ENCODE results near the gene MGAT5B. TPM values are rescaled to one million over a fixed set of nuclear protein-coding genes. Genes with fewer than 3 reads are reported as not detected.

Gene MGAT5B
- total RNA-seq, 6 experiments from 2014 or later, result 1.5 to 2.3 (median 1.8) TPM

DNA sequence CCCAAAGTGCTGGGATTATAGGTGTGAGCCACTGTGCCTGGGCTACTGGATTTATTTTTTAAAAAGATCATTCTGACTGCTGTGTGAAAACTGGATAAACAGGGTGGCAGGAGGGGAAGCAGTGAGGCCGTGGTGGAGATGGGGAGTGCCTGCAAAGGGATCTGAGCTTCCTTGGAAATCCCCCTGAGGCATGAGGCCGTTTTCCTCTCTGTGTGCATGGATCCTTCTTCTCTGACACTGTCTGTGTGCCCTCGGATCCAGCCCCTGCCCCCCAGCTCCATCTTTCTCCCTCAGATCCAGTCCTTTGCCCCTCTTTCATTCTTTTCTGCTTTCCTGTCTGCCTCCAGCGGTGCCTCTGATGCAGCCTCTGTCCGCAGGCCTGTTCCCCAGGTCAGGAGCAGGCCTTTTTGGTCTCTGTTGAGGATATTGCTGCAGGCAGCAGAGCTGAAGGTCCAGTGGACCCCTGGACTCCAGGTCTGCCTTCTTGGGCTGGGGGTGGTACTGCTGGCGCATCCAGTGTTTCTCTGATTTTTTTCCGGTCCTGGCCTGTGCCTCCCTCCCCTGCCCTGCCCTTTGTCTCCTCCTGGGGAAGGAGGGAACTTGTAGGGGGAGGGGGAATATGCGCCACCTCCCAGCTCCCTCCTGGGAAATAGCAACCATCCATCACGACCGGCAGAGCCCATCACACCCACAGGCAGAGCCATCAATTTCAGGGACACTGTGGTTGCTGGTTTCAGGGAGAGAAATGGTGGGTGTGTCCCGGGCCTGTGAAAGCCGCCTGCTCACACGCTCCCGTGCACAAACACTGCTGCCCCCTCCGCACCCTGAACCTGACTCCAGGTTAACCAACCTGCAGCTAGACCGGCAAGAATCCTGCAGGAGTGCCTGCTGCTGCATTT, 17.0 kb downstream of the MGAT5B start:
- no peak for DNase-seq
- H3K4me1 Mint-ChIP-seq (ENCODE audit: low read depth), result no peaks in the 10 kb centered on the region
- no peaks in the 10 kb centered on the region for H3K36me3 Mint-ChIP-seq (ENCODE audit: low read depth)
- no peak overlapping the region for H3K27ac Mint-ChIP-seq
- peaks cover 12% of the 10 kb centered on the region for H3K27me3 Mint-ChIP-seq (ENCODE audit: insufficient read depth)
- H3K9me3 Mint-ChIP-seq, result no peaks in the 10 kb centered on the region
- H3K4me3 Mint-ChIP-seq, result no peak overlapping the region
- TF ChIP-seq, protein P1, sequence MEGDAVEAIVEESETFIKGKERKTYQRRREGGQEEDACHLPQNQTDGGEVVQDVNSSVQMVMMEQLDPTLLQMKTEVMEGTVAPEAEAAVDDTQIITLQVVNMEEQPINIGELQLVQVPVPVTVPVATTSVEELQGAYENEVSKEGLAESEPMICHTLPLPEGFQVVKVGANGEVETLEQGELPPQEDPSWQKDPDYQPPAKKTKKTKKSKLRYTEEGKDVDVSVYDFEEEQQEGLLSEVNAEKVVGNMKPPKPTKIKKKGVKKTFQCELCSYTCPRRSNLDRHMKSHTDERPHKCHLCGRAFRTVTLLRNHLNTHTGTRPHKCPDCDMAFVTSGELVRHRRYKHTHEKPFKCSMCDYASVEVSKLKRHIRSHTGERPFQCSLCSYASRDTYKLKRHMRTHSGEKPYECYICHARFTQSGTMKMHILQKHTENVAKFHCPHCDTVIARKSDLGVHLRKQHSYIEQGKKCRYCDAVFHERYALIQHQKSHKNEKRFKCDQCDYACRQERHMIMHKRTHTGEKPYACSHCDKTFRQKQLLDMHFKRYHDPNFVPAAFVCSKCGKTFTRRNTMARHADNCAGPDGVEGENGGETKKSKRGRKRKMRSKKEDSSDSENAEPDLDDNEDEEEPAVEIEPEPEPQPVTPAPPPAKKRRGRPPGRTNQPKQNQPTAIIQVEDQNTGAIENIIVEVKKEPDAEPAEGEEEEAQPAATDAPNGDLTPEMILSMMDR (IDR thresholded peaks at IDR 0.05), result no peak

DNA sequence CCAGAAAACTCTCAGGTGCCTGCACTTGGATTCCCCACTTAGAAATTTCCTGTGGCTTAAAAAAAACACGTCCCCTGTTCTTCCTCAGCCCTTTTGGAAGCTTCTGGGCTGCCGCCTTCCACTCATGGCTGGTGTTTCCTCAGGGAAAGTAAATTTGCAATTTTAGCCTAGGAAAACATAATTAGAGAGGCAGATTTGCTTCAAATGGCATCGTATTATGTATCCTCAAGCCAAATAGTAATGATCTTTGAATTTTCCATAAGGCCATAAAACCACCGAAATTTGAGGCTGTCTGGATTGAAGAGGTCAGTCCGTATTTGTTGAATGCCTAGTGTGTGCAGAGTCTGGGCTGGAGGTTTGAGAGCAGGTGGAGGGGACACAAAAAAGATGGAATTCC, 17.7 kb downstream of the MGAT5B start:
- Mint-ChIP-seq H3K27ac (no peak overlapping the region), H3K27me3 (ENCODE audit: insufficient read depth) (peaks cover 10% of the 10 kb centered on the region), H3K36me3 (ENCODE audit: low read depth) (no peaks in the 10 kb centered on the region), H3K4me1 (ENCODE audit: low read depth) (no peaks in the 10 kb centered on the region), H3K9me3 (no peaks in the 10 kb centered on the region), H3K4me3 (no peak overlapping the region)
- no peak for DNase-seq
- TF ChIP-seq, protein P1 (IDR thresholded peaks at IDR 0.05), result no peak

DNA sequence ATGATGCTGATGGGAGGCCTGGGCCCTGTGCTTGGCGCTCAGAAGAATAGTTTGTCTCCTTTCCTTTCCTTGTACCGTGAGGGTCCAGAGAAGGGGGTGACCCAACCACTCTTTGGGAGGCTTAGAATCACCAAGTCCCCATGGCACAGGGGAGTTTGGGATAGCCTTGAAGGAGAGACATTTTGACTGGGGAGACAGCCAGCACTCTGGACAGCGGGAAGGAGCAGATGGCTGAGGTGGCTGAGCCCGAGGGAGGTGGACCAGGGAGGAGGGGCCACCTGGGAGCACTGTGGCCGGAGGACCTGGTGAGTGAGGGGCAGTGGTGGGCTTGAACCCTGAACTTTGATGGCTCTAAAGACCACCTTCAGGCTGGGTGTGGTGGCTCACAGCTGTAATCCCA, 18.2 kb downstream of the MGAT5B start:
- H3K4me1 Mint-ChIP-seq (ENCODE audit: low read depth), result no peaks in the 10 kb centered on the region
- H3K9me3 Mint-ChIP-seq, result no peaks in the 10 kb centered on the region
- DNase-seq, result no peak
- TF ChIP-seq, protein P1 (IDR thresholded peaks at IDR 0.05), result no peak
- H3K27me3 Mint-ChIP-seq (ENCODE audit: insufficient read depth), result peaks cover 6% of the 10 kb centered on the region
- no peak overlapping the region for H3K4me3 Mint-ChIP-seq
- no peaks in the 10 kb centered on the region for H3K36me3 Mint-ChIP-seq (ENCODE audit: low read depth)
- H3K27ac Mint-ChIP-seq, result no peak overlapping the region

DNA sequence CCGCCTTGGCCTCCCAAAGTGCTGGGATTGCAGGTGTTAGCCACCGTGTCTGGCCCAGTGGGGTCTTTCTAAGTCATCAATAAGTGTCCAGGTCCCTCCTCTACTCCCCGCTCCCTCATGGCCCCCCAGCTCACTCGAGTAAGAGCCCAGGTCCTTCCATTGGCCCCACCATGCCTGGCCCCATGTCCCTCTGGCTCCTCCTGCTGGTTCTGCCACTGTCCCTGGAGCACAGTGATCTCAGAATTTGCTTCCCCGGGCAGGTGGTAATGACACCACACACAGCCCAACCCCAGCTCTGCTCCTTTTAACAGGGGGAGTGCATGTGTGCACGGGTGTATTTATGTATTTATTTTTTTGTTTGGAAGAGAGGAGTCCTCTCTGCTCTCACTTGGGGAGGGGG, 19.6 kb downstream of the MGAT5B start:
- H3K27me3 Mint-ChIP-seq (ENCODE audit: insufficient read depth), result peaks cover 6% of the 10 kb centered on the region
- DNase-seq, result no peak
- TF ChIP-seq, protein P1 (IDR thresholded peaks at IDR 0.05), result no peak; the same call in 1 of the 2 replicates
- no peaks in the 10 kb centered on the region for H3K9me3 Mint-ChIP-seq
- H3K4me1 Mint-ChIP-seq (ENCODE audit: low read depth), result no peaks in the 10 kb centered on the region
- H3K4me3 Mint-ChIP-seq, result no peak overlapping the region
- no peak overlapping the region for H3K27ac Mint-ChIP-seq
- no peaks in the 10 kb centered on the region for H3K36me3 Mint-ChIP-seq (ENCODE audit: low read depth)

DNA sequence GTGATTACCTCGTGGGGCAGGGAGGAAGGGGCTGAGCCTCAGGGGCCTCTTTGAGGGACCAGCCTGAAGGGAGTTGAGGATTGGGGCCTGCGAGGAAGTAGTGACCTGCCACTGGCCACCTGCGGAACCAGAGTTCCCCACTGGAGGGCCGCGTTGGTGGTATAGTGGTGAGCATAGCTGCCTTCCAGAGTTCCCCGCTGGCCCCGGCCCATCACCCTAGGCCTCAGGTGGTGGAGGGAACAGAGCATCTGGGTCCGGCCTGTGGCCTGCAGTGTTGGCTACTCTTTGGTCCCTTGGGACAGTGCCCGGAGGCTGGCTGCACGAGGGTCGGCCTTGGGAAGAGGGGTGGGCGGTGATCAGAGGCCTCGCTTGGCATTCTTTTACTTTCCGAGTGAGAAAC, 20.5 kb downstream of the MGAT5B start:
- no peak for DNase-seq
- no peaks in the 10 kb centered on the region for H3K9me3 Mint-ChIP-seq
- TF ChIP-seq, protein P1 (IDR thresholded peaks at IDR 0.05), result 0 out of 2 replicates have a peak, but pooled peaks have one; percentile 14
- H3K36me3 Mint-ChIP-seq (ENCODE audit: low read depth), result no peaks in the 10 kb centered on the region
- H3K4me3 Mint-ChIP-seq, result no peak overlapping the region
- peaks cover 6% of the 10 kb centered on the region for H3K27me3 Mint-ChIP-seq (ENCODE audit: insufficient read depth)
- no peaks in the 10 kb centered on the region for H3K4me1 Mint-ChIP-seq (ENCODE audit: low read depth)
- no peak overlapping the region for H3K27ac Mint-ChIP-seq

Measured in HFFc6 (cell line).